Osteoblast (primary cell): ENCODE measurements around the gene PCSK9. TPM values are rescaled to one million over a fixed set of nuclear protein-coding genes. Genes with fewer than 3 reads are reported as not detected.

ENCODE experiments used
- DNase-seq: peaks from one replicate; pipeline ENCODE4 v3.0.0; 2011; ENCODE audit warnings: low spot score, mixed read lengths; ENCODE audit not compliant: insufficient read length; ENCODE audit errors: missing footprints
- H2AFZ ChIP-seq: 2 replicates; pipeline ENCODE4 v1.6.0; 2011; ENCODE audit warnings: mild to moderate bottlenecking, low read length
- H3K27ac ChIP-seq: 2 replicates; pipeline ENCODE4 v1.5.1; 2011; ENCODE audit warnings: mild to moderate bottlenecking, low read depth, low read length, moderate library complexity
- H3K27me3 ChIP-seq: 2 replicates; pipeline ENCODE4 v1.6.0; 2012; ENCODE audit warnings: mild to moderate bottlenecking, control low read depth, inconsistent platforms, low read length, moderate library complexity; ENCODE audit not compliant: insufficient read depth
- H3K36me3 ChIP-seq: 2 replicates; pipeline ENCODE4 v1.5.1; 2011; ENCODE audit warnings: mild to moderate bottlenecking, low read length, control low read depth, moderate library complexity; ENCODE audit not compliant: insufficient read depth
- H3K4me1 ChIP-seq: 2 replicates; pipeline ENCODE4 v1.5.1; 2011; ENCODE audit warnings: mild to moderate bottlenecking, low read length, control low read depth, moderate library complexity; ENCODE audit not compliant: insufficient read depth
- H3K4me2 ChIP-seq: 2 replicates; pipeline ENCODE4 v1.6.0; 2011; ENCODE audit warnings: mild to moderate bottlenecking, low read length; ENCODE audit not compliant: insufficient read depth
- H3K4me3 ChIP-seq: fragments of 200-600 bp; sonication (generic); 3 replicates; pipeline ENCODE4 v1.5.1; 2012; ENCODE audit warnings: mild to moderate bottlenecking, low read length, inconsistent platforms; ENCODE audit not compliant: insufficient read depth
- H3K79me2 ChIP-seq: 2 replicates; pipeline ENCODE4 v1.6.0; 2012; ENCODE audit warnings: mild to moderate bottlenecking, low read length, control low read depth, inconsistent platforms; ENCODE audit not compliant: insufficient read depth
- H3K9me3 ChIP-seq: 2 replicates; pipeline ENCODE4 v1.5.1; 2011; ENCODE audit warnings: low read depth, low read length, control low read depth
- H4K20me1 ChIP-seq: 2 replicates; pipeline ENCODE4 v1.6.0; 2012; ENCODE audit warnings: mild to moderate bottlenecking, low read length, control low read depth; ENCODE audit not compliant: insufficient read depth
- total RNA-seq: library from RNA; depleted of rRNA; stranded (reverse); fragments of >200 nt; gene quantifications from 2 replicates; pipeline ENCODE4 v1.2.3, GENCODE V29; 2012
- TF ChIP-seq, protein P1 (sequence below): IDR thresholded peaks from 2 replicates; pipeline ENCODE4 v1.5.1; 2011; ENCODE audit warnings: mild to moderate bottlenecking, low read depth, low read length, moderate library complexity; ENCODE audit errors: extremely low read depth

The PCSK9 gene
- total RNA-seq, 1 donor = 6.5 TPM

DNA sequence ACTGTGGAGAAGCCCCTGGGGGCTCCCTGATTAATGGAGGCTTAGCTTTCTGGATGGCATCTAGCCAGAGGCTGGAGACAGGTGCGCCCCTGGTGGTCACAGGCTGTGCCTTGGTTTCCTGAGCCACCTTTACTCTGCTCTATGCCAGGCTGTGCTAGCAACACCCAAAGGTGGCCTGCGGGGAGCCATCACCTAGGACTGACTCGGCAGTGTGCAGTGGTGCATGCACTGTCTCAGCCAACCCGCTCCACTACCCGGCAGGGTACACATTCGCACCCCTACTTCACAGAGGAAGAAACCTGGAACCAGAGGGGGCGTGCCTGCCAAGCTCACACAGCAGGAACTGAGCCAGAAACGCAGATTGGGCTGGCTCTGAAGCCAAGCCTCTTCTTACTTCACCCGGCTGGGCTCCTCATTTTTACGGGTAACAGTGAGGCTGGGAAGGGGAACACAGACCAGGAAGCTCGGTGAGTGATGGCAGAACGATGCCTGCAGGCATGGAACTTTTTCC lies 24.8 kb downstream of the PCSK9 start:
- DNase-seq = peak; percentile 43
- Histone ChIP-seq H3K36me3 (peaks cover 22% of the 10 kb centered on the region), H4K20me1 (peaks cover 12% of the 10 kb centered on the region), H3K27ac (no peak overlapping the region), H3K4me2 (no peak overlapping the region), H3K4me1 (peaks cover 10% of the 10 kb centered on the region), H3K9me3 (no peaks in the 10 kb centered on the region), H2AFZ (no peak overlapping the region), H3K79me2 (no peaks in the 10 kb centered on the region), H3K27me3 (peaks cover 8% of the 10 kb centered on the region), H3K4me3 (no peak overlapping the region)
- TF ChIP-seq, protein P1, sequence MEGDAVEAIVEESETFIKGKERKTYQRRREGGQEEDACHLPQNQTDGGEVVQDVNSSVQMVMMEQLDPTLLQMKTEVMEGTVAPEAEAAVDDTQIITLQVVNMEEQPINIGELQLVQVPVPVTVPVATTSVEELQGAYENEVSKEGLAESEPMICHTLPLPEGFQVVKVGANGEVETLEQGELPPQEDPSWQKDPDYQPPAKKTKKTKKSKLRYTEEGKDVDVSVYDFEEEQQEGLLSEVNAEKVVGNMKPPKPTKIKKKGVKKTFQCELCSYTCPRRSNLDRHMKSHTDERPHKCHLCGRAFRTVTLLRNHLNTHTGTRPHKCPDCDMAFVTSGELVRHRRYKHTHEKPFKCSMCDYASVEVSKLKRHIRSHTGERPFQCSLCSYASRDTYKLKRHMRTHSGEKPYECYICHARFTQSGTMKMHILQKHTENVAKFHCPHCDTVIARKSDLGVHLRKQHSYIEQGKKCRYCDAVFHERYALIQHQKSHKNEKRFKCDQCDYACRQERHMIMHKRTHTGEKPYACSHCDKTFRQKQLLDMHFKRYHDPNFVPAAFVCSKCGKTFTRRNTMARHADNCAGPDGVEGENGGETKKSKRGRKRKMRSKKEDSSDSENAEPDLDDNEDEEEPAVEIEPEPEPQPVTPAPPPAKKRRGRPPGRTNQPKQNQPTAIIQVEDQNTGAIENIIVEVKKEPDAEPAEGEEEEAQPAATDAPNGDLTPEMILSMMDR = no peak

DNA sequence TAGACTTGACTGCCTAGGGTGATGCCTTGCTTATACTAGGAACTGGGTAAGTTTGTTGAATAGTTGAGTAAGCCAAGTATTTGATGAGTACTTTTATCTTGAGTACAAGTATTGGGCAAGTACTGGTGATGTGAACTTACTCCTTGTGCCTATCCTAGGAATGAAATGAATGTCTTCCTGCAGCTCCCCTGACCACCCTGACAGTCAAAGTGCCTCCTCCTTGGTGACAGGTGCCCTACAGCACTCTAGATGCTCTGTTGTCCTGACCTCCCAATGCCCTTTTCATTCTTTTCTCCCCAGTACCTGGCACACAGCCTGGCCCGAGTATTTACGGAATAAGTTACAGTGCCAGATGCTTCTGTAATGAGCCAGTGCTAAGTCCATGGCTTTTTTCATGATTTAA lies 25.5 kb downstream of the PCSK9 start:
- DNase-seq = peak; percentile 89
- Histone ChIP-seq H3K4me3 (no peak overlapping the region), H3K79me2 (no peaks in the 10 kb centered on the region), H4K20me1 (peaks cover 12% of the 10 kb centered on the region), H2AFZ (no peak overlapping the region), H3K27ac (no peak overlapping the region), H3K27me3 (peaks cover 4% of the 10 kb centered on the region), H3K4me1 (peaks cover 10% of the 10 kb centered on the region), H3K9me3 (no peaks in the 10 kb centered on the region), H3K36me3 (peaks cover 28% of the 10 kb centered on the region), H3K4me2 (no peak overlapping the region)
- TF ChIP-seq, protein P1 = no peak

- Histone ChIP-seq H3K36me3 (peaks cover 34% of the 10 kb centered on the region), H3K4me2 (no peak overlapping the region), H3K4me1 (peaks cover 10% of the 10 kb centered on the region), H3K79me2 (no peaks in the 10 kb centered on the region), H2AFZ (no peak overlapping the region), H3K4me3 (no peak overlapping the region), H3K27me3 (no peaks in the 10 kb centered on the region), H3K9me3 (no peaks in the 10 kb centered on the region), H4K20me1 (peaks cover 12% of the 10 kb centered on the region), H3K27ac (no peak overlapping the region)
- TF ChIP-seq, protein P1 = no peak
- no peak for DNase-seq
These were observed 26.3 kb downstream of the PCSK9 start for GRCh38 chr1:55065648-55066047.

- H3K79me2 ChIP-seq = no peaks in the 10 kb centered on the region
- H3K4me3 ChIP-seq = no peak overlapping the region
- peak; percentile 71 for DNase-seq
- H3K27ac ChIP-seq = no peak overlapping the region
- H3K4me1 ChIP-seq = peaks cover 10% of the 10 kb centered on the region
- H3K4me2 ChIP-seq = no peak overlapping the region
- no peaks in the 10 kb centered on the region for H3K27me3 ChIP-seq
- peaks cover 12% of the 10 kb centered on the region for H4K20me1 ChIP-seq
- no peaks in the 10 kb centered on the region for H3K9me3 ChIP-seq
- H2AFZ ChIP-seq = no peak overlapping the region
- H3K36me3 ChIP-seq = peaks cover 49% of the 10 kb centered on the region
- TF ChIP-seq, protein P1 = no peak
These were observed 27.9 kb downstream of the PCSK9 start for GRCh38 chr1:55067022-55067778.
